WERI-Rb-1 (cell line): ENCODE measurements around the gene CNGA1.
"Not testable (repeated sequence)": the region's sequence is repeated elsewhere in the genome, so short reads cannot be mapped to it uniquely, and the experiment has no call there.

Source experiments
- DNase-seq: peaks from one replicate; pipeline ENCODE4 v3.0.0-alpha.2; 2020
- H3K27ac ChIP-seq: fragments of 250-450 bp; sonication (Bioruptor Pico); 2 replicates; pipeline ENCODE4 v1.5.1; 2020; ENCODE audit warnings: mild to moderate bottlenecking, moderate library complexity
- H3K27me3 ChIP-seq: fragments of 250-450 bp; sonication (Bioruptor Pico); 2 replicates; pipeline ENCODE4 v1.5.1; 2021; ENCODE audit warnings: mild to moderate bottlenecking, low read depth, moderate library complexity; ENCODE audit not compliant: insufficient read depth, severe bottlenecking
- H3K36me3 ChIP-seq: fragments of 250-450 bp; sonication (Bioruptor Pico); 2 replicates; pipeline ENCODE4 v1.5.1; 2020; ENCODE audit warnings: mild to moderate bottlenecking, moderate library complexity
- H3K4me3 ChIP-seq: 2 replicates; pipeline ENCODE4 v1.5.1; 2011; ENCODE audit warnings: low read depth, mild to moderate bottlenecking, control low read depth, low read length
- H3K9me3 ChIP-seq: fragments of 250-450 bp; sonication (Bioruptor Pico); 2 replicates; pipeline ENCODE4 v1.5.1; 2021; ENCODE audit warnings: mild to moderate bottlenecking, moderate library complexity; ENCODE audit not compliant: severe bottlenecking
- TF ChIP-seq, protein P1 (sequence below): IDR thresholded peaks from 2 replicates; pipeline ENCODE4 v1.5.1; 2011; ENCODE audit warnings: low read depth, mild to moderate bottlenecking, control low read depth, inconsistent platforms, low read length

The CNGA1 gene

DNA sequence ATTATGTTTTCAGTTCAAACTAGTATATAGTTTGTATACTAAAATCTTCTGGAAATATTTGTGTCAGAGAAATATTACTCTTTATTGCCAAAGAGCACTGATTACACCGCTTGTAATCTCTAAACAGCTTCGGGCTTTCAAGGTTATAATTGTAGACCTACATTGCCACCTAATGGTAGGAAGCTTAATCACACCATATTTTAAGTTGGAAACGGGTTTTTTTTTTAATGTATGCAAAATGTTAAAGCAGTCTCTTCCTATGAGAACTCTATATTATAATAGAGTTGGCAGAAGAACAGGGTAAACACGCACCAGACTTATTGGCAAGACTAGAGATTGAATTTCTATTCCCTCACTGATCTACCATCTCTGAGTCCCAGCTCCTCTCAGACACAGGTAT, 82.6 kb downstream of the CNGA1 start:
- H3K27me3 ChIP-seq = no peaks in the 10 kb centered on the region
- no peaks in the 10 kb centered on the region for H3K36me3 ChIP-seq
- TF ChIP-seq, protein P1, sequence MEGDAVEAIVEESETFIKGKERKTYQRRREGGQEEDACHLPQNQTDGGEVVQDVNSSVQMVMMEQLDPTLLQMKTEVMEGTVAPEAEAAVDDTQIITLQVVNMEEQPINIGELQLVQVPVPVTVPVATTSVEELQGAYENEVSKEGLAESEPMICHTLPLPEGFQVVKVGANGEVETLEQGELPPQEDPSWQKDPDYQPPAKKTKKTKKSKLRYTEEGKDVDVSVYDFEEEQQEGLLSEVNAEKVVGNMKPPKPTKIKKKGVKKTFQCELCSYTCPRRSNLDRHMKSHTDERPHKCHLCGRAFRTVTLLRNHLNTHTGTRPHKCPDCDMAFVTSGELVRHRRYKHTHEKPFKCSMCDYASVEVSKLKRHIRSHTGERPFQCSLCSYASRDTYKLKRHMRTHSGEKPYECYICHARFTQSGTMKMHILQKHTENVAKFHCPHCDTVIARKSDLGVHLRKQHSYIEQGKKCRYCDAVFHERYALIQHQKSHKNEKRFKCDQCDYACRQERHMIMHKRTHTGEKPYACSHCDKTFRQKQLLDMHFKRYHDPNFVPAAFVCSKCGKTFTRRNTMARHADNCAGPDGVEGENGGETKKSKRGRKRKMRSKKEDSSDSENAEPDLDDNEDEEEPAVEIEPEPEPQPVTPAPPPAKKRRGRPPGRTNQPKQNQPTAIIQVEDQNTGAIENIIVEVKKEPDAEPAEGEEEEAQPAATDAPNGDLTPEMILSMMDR = 0 out of 2 replicates have a peak, but pooled peaks have one; percentile 10
- H3K9me3 ChIP-seq = no peaks in the 10 kb centered on the region
- DNase-seq = no peak
- H3K4me3 ChIP-seq = no peak overlapping the region
- no peak overlapping the region for H3K27ac ChIP-seq

DNA sequence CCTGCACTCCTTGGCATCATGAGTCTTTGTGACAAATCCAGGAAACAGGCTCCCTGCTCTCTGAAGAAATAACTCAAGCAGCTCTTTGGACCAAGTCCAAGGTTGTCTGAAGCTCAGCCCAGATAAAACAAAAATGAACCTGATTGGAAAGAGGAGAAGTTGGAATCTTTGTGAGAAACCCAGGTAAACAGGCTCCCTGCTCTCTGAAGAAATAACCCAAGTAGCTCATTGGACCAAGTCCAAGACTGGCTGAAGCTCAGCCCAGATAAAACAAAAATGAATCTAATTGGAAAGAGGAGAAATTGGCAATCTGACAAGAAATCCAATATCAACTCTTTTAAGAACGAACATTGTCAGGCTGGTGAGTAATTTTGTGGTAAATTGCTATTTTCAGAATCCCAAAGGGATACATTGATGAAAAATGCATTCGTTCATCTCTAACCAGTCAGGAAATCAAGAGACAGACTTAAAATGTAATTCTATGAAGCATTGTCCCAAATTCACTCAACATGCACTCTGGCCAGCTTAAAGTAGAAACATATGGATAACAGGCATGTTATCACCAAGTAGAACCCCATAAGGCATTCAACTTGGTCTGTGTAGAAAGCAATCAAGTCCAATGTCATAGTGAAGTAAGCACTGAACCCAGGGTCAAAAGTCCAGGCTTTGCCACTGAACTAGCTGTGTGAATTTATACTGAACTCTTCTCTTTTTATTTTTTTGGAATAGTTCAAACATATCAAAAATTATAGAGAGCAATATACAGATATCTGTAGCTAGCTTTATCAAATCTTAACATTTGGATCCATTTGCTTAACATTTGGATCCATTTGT, 85.3 kb downstream of the CNGA1 start:
- H3K27ac ChIP-seq = no peak overlapping the region
- no peak overlapping the region for H3K4me3 ChIP-seq
- H3K27me3 ChIP-seq = no peaks in the 10 kb centered on the region
- no peaks in the 10 kb centered on the region for H3K36me3 ChIP-seq
- TF ChIP-seq, protein P1 = no peak
- no peaks in the 10 kb centered on the region for H3K9me3 ChIP-seq
- DNase-seq = no peak

DNA sequence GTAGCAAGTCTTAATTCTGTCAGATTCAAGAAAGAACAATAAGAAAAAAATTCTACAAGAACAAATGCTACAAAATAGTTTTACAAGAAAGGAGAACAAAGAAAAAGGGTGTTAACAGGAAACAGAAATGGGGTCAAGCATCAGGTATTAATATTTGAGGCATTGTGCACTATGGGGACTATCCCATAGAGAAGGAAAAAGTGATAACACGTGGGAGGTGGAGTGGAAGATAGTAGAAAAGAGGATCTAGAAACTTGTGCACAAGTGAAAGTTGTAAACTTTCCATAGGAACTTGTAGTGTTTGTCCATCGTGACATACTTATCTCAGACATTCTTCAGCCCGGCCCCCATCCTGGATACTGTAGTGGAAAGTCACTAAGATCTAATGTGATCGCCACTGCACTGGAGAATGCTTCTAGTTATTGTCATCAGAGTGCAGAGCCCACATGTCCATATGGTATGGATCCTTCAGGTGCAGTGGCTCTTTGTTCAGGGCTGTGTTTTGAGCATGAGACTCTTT, 86.7 kb downstream of the CNGA1 start:
- no peak overlapping the region for H3K27ac ChIP-seq
- H3K9me3 ChIP-seq = no peaks in the 10 kb centered on the region
- DNase-seq = no peak
- H3K4me3 ChIP-seq = no peak overlapping the region
- no peaks in the 10 kb centered on the region for H3K36me3 ChIP-seq
- TF ChIP-seq, protein P1 = no peak
- no peaks in the 10 kb centered on the region for H3K27me3 ChIP-seq

DNA sequence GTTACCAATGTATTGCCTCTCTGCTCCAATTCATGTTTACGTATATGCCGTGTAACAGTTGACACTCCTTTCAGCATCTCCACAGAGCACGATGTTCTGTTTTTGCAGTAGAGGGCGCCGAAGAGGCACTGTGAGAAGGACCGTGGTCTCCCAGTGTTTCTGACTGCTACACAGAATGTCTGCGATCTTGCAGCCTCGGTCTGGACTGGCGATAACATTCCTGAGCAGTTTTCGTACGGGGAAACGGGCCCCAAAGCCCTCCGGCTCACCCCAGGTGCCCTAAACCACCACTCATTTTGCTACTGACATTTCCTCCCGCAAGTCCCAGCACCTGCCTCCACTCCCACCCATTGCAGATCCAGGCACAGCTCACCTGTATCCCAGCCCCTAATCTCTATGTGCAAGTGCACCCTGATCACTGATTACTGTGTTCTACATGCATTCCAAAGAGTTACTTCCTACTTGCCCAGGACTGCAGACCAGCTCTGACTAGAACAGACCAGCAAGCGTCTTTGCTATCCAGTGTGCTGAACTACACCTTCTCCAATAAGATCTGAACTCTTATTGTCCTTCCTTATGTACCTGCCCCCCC, 89.7 kb downstream of the CNGA1 start:
- Histone ChIP-seq H3K27me3 (no peaks in the 10 kb centered on the region), H3K36me3 (no peaks in the 10 kb centered on the region), H3K4me3 (peak overlapping the region; percentile 21), H3K9me3 (no peaks in the 10 kb centered on the region), H3K27ac (no peak overlapping the region)
- TF ChIP-seq, protein P1 = peak; percentile 77
- peak; percentile 76 for DNase-seq

DNA sequence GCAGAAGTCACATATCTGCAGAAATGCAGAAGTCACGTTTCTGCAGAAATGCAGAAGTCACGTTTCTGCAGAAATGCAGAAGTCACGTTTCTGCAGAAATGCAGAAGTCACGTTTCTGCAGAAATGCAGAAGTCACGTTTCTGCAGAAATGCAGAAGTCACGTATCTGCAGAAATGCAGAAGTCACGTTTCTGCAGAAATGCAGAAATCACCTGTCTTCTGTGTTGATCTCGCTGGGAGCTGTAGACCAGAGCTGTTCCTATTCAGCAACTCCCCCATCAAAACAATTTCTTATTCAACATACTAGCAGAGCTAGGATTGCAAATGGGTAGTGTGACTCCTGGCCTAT, 93.2 kb downstream of the CNGA1 start:
- H3K27ac ChIP-seq, H3K9me3 ChIP-seq, H3K4me3 ChIP-seq, DNase-seq, H3K36me3 ChIP-seq, H3K27me3 ChIP-seq: not testable (repeated sequence)

DNA sequence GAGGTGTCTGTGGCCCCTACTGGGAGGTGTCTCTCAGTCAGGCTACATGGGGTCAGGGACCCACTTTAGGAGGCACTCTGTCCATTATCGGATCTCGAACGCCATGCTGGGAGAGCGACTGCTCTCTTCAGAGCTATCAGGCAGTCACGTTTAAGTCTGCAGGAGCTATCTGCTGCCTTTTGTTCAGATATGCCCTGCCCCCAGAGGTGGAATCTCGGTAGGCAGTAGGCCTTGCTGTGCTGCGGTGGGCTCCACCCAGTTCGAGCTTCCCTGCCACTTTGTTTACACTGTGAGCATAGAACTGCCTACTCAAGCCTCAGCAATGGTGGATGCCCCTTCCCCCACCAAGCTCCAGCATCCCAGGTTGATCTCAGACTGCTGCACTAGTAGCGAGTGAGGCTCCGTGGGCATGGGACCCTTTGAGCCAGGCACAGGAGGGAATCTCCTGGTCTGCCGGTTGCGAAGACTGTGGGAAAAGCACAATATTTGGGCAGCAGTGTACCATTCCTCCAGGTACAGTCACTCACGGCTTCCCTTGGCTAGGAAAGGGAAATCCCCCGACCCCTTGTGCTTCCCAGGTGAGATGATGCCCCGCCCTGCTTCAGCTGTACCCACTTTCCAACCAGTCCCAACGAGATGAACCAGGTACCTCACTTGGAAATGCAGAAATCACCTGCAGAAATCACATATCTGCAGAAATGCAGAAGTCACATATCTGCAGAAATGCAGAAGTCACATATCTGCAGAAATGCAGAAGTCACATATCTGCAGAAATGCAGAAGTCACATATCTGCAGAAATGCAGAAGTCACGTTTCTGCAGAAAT, 93.8 kb downstream of the CNGA1 start:
- H3K27me3 ChIP-seq, H3K9me3 ChIP-seq, H3K4me3 ChIP-seq, H3K36me3 ChIP-seq, H3K27ac ChIP-seq, DNase-seq: not testable (repeated sequence)

DNA sequence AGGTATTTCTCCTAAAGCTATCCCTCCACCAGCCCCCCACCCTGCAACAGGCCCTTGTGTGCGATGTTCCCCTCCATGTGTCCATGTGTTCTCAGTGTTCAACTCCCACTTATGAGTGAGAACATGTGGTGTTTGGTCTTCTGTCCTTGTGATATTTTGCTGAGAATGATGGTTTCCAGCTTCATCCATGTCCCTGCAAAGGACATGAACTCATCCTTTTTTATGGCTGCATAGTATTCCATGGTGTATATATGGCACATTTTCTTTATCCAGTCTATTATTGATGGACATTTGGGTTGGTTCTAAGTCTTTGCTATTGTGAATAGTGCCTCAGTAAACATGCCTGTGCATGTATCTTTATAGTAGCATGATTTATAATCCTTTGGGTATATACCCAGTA, 99.3 kb downstream of the CNGA1 start:
- DNase-seq, H3K9me3 ChIP-seq, H3K4me3 ChIP-seq, H3K27me3 ChIP-seq, H3K36me3 ChIP-seq, H3K27ac ChIP-seq: not testable (repeated sequence)
